GM20000 (cell line): ENCODE measurements around the gene SORBS1.

ENCODE experiments used
- DNase-seq: peaks from one replicate; pipeline ENCODE4 v3.0.0; 2012; ENCODE audit warnings: low spot score
- TF ChIP-seq, protein P1 (sequence below): IDR thresholded peaks from 2 replicates; pipeline ENCODE4 v1.5.1; 2012; ENCODE audit warnings: mild to moderate bottlenecking, control low read depth; ENCODE audit errors: extremely low read depth, missing control alignments

SORBS1 gene

DNA sequence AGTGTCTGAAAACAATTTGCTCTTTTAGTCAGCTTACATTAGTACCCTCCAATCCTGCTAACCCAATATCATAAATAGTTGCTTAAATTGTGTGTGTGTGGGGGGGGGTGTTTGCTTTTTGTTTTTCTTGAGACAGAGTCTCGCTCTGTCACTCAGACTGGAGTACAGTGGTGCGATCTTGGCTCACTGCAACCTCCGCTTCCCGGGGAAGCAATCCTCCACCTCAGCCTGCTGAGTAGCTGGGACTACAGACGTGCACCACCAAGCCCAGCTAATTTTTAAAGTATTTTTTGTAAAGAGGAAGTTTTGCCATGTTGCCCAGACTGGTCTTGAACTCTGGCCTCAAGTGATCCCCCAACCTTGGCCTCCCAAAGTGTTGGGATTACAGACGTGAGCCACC is 196.8 kb downstream of the SORBS1 start:
- TF ChIP-seq, protein P1, sequence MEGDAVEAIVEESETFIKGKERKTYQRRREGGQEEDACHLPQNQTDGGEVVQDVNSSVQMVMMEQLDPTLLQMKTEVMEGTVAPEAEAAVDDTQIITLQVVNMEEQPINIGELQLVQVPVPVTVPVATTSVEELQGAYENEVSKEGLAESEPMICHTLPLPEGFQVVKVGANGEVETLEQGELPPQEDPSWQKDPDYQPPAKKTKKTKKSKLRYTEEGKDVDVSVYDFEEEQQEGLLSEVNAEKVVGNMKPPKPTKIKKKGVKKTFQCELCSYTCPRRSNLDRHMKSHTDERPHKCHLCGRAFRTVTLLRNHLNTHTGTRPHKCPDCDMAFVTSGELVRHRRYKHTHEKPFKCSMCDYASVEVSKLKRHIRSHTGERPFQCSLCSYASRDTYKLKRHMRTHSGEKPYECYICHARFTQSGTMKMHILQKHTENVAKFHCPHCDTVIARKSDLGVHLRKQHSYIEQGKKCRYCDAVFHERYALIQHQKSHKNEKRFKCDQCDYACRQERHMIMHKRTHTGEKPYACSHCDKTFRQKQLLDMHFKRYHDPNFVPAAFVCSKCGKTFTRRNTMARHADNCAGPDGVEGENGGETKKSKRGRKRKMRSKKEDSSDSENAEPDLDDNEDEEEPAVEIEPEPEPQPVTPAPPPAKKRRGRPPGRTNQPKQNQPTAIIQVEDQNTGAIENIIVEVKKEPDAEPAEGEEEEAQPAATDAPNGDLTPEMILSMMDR, result no peak
- DNase-seq, result no peak

DNA sequence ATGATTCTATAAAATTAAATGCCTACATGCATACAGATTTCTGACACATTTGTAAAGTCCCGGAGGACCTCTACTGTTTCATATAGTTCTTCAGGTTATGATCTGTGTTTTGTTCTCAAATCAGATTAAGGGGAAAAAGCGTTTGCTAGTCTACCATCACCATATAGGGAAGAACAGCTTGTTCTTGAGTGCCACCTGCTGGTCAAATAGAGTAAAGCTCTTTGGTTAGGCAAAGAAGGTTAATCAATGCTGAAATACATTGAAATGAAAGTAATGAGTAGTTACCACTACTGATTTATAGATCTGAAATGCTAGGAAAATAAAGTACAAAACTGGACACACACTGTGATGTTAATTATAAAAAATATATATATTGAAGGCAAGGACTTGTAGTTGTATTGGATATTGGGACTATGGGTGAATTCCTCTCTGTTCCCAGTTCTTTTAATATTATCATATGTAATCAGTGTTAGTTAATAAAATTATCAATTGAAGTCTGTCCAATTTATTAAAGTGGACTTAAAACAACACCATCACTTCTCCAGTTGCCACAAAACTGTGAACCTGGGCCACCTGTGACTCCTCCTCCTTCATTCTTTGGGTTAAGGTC is 197.8 kb downstream of the SORBS1 start:
- DNase-seq, result peak; percentile 73
- TF ChIP-seq, protein P1, result peak; percentile 64

DNA sequence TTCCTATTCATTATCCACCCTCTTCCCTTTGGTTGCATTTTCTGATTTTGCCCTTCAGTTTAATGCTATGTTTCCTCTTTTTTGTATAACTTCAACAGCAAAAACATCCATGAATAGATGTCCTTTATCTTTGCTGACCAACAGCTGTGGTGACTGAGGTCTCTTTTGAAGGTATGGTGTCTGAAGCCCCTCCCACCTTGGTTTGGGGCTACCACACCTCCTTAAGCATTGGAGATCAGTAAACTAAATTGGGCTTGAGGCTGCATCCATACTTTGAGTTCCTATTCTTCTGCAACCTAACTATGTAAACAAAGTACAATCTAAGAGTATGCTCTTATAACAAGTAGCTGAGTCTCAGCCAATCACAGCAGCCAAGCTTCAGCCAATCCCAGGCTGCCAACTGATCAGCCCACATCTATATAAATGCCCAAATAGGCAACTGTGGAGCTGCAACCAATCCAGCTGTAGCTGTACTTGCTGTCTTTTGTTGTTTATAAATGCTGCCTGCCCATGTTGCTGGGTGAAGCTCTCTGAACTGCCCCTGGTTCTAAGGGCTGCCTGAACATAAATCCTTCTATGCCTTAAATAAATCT is 201.0 kb downstream of the SORBS1 start:
- TF ChIP-seq, protein P1, result no peak
- DNase-seq, result no peak

DNA sequence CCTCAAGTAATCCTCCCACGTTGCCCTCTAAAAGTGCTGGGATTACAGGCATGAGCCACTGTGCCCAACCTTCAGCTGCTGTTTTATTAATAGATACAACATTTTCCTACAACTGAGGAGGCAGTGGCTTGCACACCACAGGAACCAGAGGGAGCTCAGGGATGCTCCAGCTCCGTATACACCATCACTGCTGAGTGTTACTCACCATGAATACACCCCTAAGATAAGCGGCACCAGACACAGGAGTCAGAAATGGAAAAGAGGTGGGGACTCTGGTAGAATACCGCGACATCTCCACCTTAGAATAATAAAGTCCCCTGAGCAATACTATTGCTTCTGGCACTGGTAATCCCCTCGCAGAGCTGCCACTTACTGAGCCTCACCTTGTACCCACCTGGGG is 201.7 kb downstream of the SORBS1 start:
- no peak for DNase-seq
- TF ChIP-seq, protein P1, result no peak

DNA sequence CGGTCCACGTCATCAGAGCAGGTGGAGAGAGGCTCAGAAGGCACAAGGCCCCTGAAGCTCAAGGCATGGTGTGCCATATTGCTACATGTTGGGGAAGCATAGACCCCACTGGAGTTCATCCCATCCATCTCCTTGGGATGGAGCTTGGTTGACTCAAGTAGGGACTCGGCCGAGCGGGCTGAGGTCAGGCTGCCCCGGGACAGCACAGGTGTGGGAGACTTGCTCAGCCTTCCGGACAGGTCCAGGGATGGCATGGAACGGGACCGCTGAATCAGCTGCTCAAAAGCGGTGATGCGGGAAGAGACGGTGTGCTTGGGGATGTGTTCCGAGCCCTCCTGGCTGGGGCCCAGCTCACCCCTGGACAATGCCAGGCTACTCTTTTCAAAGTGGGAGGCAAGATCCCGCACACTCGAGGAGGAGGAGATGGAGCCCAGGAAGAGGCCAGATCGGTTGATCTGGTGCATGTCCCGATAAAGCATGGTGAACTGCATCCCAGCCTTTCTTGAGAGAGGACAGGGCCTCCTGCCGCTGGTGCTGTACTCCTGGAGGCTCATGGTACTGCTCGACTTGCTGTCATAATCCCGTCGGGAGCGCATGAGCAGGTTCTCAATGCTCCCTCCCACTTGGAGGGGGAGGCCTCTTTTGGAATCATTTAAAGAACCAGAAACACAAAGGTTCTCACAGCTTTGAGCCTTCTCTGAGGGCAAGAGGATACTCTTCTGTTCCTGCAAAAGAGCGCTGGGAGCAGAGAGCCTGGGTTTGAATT is 204.8 kb downstream of the SORBS1 start:
- TF ChIP-seq, protein P1, result no peak
- no peak for DNase-seq

DNA sequence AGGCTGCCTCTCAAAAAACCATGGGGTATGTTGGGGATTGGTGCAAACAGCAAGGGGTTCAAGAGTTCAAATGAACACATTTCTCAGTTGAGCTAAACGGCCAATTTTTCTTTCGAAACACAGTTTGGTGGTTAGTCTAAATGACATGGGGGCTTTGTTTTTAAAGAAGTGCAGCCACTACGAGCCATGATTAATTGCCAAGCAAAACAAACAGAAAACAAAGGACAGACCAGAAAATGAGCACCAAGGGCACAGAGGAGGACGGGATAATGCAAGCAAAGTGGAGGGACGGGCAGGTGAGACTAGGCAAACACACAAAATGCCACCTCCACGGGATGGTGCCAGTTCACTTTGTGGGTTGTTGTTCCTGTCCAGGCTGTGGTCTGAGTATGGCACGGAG is 205.9 kb downstream of the SORBS1 start:
- DNase-seq, result no peak
- TF ChIP-seq, protein P1, result no peak

DNA sequence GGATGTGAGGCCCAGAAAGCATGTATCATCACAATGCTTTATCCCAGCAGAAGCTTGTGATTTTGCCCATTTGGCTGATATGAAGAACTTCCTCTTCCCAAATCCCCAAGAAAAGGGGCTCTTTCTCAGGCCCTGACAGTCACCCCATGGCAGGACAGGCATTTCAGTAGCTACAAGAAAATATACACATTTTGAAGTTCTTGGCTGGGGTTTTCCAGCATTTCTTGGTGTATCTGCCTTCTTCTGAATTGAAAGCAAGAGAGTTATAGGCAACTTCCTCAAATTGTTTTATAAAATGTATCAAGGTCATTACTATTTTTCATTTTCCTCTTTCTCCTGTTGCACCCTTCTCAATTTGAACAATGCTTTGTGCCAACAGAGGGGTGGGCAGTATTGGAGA is 207.1 kb downstream of the SORBS1 start:
- DNase-seq, result no peak
- TF ChIP-seq, protein P1, result no peak
